ENCODE data around the gene TTF1.
"Not testable (repeated sequence)": the region's sequence is repeated elsewhere in the genome, so short reads cannot be mapped to it uniquely, and the experiment has no call there.

TTF1 gene

GRCh38 chr9:132411091-132411508 lies 4.5 kb upstream of the TTF1 start:
- no peak for DNase-seq (ENCODE audit: low spot score)

- no peak for DNase-seq (ENCODE audit: low spot score)
Measured at GRCh38 chr9:132410642-132411041, 4.0 kb upstream of the TTF1 start.

- DNase-seq (ENCODE audit: low spot score), result peak; percentile 73
Measured at GRCh38 chr9:132409828-132410528, 3.3 kb upstream of the TTF1 start, which contains the start of gene CFAP77. Gene CFAP77, plus strand, starts transcription at chr9:132410211. Its CDS starts 61 bp downstream, at chr9:132410272.

- DNase-seq (ENCODE audit: low spot score), result no peak
Measured at GRCh38 chr9:132408521-132408920, 1.9 kb upstream of the TTF1 start.

- DNase-seq (ENCODE audit: low spot score), result no peak
Measured at GRCh38 chr9:132407196-132407595, 556 bp upstream of the TTF1 start.

GRCh38 chr9:132404228-132404881 lies 2.3 kb downstream of the TTF1 start:
- no peak for DNase-seq (ENCODE audit: low spot score)

- DNase-seq (ENCODE audit: low spot score), result no peak
Measured at GRCh38 chr9:132401824-132402223, 4.8 kb downstream of the TTF1 start.

- no peak for DNase-seq (ENCODE audit: low spot score)
Measured at GRCh38 chr9:132395560-132395959, 11.1 kb downstream of the TTF1 start.

- no peak for DNase-seq (ENCODE audit: low spot score)
Measured at GRCh38 chr9:132391449-132391848, 15.2 kb downstream of the TTF1 start.

GRCh38 chr9:132390966-132391365 lies 15.7 kb downstream of the TTF1 start:
- DNase-seq (ENCODE audit: low spot score), result no peak

GRCh38 chr9:132387133-132387532 lies 19.5 kb downstream of the TTF1 start:
- DNase-seq (ENCODE audit: low spot score), result no peak

- DNase-seq (ENCODE audit: low spot score), result no peak
Measured at GRCh38 chr9:132384376-132384775, 22.3 kb downstream of the TTF1 start.

- DNase-seq (ENCODE audit: low spot score), result no peak
Measured at GRCh38 chr9:132383462-132383883, 23.2 kb downstream of the TTF1 start.

GRCh38 chr9:132381966-132382541 lies 24.6 kb downstream of the TTF1 start:
- no peak for DNase-seq (ENCODE audit: low spot score)

GRCh38 chr9:132378416-132378815 lies 28.2 kb downstream of the TTF1 start:
- not testable (repeated sequence) for DNase-seq (ENCODE audit: low spot score)

GRCh38 chr9:132377769-132378168 lies 28.9 kb downstream of the TTF1 start:
- not testable (repeated sequence) for DNase-seq (ENCODE audit: low spot score)

- no peak for DNase-seq (ENCODE audit: low spot score)
Measured at GRCh38 chr9:132372177-132373095, 34.2 kb downstream of the TTF1 start.

GRCh38 chr9:132370592-132370991 lies 36.0 kb downstream of the TTF1 start:
- DNase-seq (ENCODE audit: low spot score), result no peak

- DNase-seq (ENCODE audit: low spot score), result no peak
Measured at GRCh38 chr9:132369421-132369820, 37.2 kb downstream of the TTF1 start.

GRCh38 chr9:132367613-132368313 lies 38.9 kb downstream of the TTF1 start:
- DNase-seq (ENCODE audit: low spot score), result no peak

GRCh38 chr9:132366481-132366880 lies 40.2 kb downstream of the TTF1 start:
- DNase-seq (ENCODE audit: low spot score), result no peak

Data from left forelimb (tissue), 1 donor.